ENCODE measurements around the gene CLNK. TPM values are rescaled to one million over a fixed set of nuclear protein-coding genes. Genes with fewer than 3 reads are reported as not detected.
A peak's percentile ranks its signal among the peaks of the same experiment; 100 is the strongest.

CLNK gene
- total and polyA plus RNA-seq, 4 donors = under 0.01 to 0.01 (median under 0.01) TPM; not detected in 1

GRCh38 chr4:10640561-10641201 is 43.9 kb downstream of the CLNK start:
- WGBS = 72% methylated on average over 5 of the region's 5 CpGs

GRCh38 chr4:10639664-10640063 is 44.9 kb downstream of the CLNK start:
- H3K4me3 ChIP-seq (ENCODE audit: low read depth in 1 of 3, low read length in 3 of 3) = no peak overlapping the region
- H3K36me3 ChIP-seq (ENCODE audit: control insufficient read depth in 4 of 4, insufficient read depth in 3 of 4, low read depth in 1 of 4, low read length in 3 of 4) = no peaks in the 10 kb centered on the region
- H3K9me3 ChIP-seq (ENCODE audit: control insufficient read depth in 4 of 4, low read length in 3 of 4) = no peaks in the 10 kb centered on the region
- H3K4me1 ChIP-seq (ENCODE audit: control insufficient read depth in 4 of 4, insufficient read depth in 4 of 4, low read length in 3 of 4) = no peaks in the 10 kb centered on the region
- 93% methylated on average over 2 of the region's 2 CpGs for WGBS
- H3K27ac ChIP-seq (ENCODE audit: low read depth in 1 of 2, low read length in 2 of 2) = no peak overlapping the region
- no peak overlapping the region for H3K9ac ChIP-seq (ENCODE audit: low read depth in 1 of 2, low read length in 2 of 2)
- no peak for DNase-seq (ENCODE audit: low spot score)
- peaks cover 0 to 4% (median 0%) of the 10 kb centered on the region in 4 donors for H3K27me3 ChIP-seq (ENCODE audit: control insufficient read depth in 4 of 4, insufficient read depth in 4 of 4, low read length in 3 of 4)
- TF ChIP-seq REST (IDR thresholded peaks at IDR 0.05) (no peak), GABPA (IDR thresholded peaks at IDR 0.05 in 1 of 2, conservative IDR thresholded peaks at IDR 0.05 in 1 of 2) (no peak), FOXA1 (IDR thresholded peaks at IDR 0.05) (no peak), RXRA (IDR thresholded peaks at IDR 0.05) (no peak), EGR1 (IDR thresholded peaks at IDR 0.05; ENCODE audit: low read depth in 2 of 2) (no peak), TAF1 (conservative IDR thresholded peaks at IDR 0.05) (no peak), ZBTB33 (IDR thresholded peaks at IDR 0.05) (no peak), ATF3 (IDR thresholded peaks at IDR 0.05) (no peak), RAD21 (IDR thresholded peaks at IDR 0.05) (no peak)

More at GRCh38 chr4:10640561-10641201, 43.9 kb downstream of the CLNK start:
- TF ChIP-seq MAX (IDR thresholded peaks at IDR 0.05) (peak; percentile 42), ZBTB33 (IDR thresholded peaks at IDR 0.05) (no peak), REST (IDR thresholded peaks at IDR 0.05) (no peak), TAF1 (conservative IDR thresholded peaks at IDR 0.05) (no peak)
- no peaks in the 10 kb centered on the region for H3K4me1 ChIP-seq (ENCODE audit: control insufficient read depth in 4 of 4, insufficient read depth in 4 of 4, low read length in 3 of 4)
- DNase-seq (ENCODE audit: low spot score) = no peak
- H3K4me3 ChIP-seq (ENCODE audit: low read depth in 1 of 3, low read length in 3 of 3) = no peak overlapping the region
- H3K27ac ChIP-seq (ENCODE audit: low read depth in 1 of 2, low read length in 2 of 2) = no peak overlapping the region
- no peaks in the 10 kb centered on the region for H3K9me3 ChIP-seq (ENCODE audit: control insufficient read depth in 4 of 4, low read length in 3 of 4)
- peaks cover 0 to 4% (median 0%) of the 10 kb centered on the region in 4 donors for H3K27me3 ChIP-seq (ENCODE audit: control insufficient read depth in 4 of 4, insufficient read depth in 4 of 4, low read length in 3 of 4)
- H3K36me3 ChIP-seq (ENCODE audit: control insufficient read depth in 4 of 4, insufficient read depth in 3 of 4, low read depth in 1 of 4, low read length in 3 of 4) = no peaks in the 10 kb centered on the region
- no peak overlapping the region for H3K9ac ChIP-seq (ENCODE audit: low read depth in 1 of 2, low read length in 2 of 2)
